Breast epithelium (tissue), 4 donors: ENCODE data around the gene CCND1. TPM values are rescaled to one million over a fixed set of nuclear protein-coding genes. Genes with fewer than 3 reads are reported as not detected.
"Not testable (repeated sequence)": the region's sequence is repeated elsewhere in the genome, so short reads cannot be mapped to it uniquely, and the experiment has no call there.

Experiments
- DNase-seq, 2 donors: peaks; one replicate each; pipeline ENCODE4 v3.0.0-alpha.2; 2019; ENCODE audit warnings: low spot score in 2 of 2
- H3K27ac ChIP-seq, 2 donors: fragments of 200-600 bp; sonication (generic) in 1 of 2; one replicate each; pipeline ENCODE4 v1.5.1; 2016 to 2019; ENCODE audit warnings: mild to moderate bottlenecking in 1 of 2
- H3K27me3 ChIP-seq, 2 donors: fragments of 200-600 bp; sonication (generic) in 1 of 2; one replicate each; pipeline versions ENCODE4 v1.5.1 to v1.6.0; 2017 to 2019; ENCODE audit warnings: control low read depth in 1 of 2, mild to moderate bottlenecking in 1 of 2
- H3K36me3 ChIP-seq: fragments of 200-600 bp; one replicate; pipeline ENCODE4 v1.5.1; 2019
- H3K4me1 ChIP-seq, 2 donors: fragments of 200-600 bp; sonication (generic); one replicate each; pipeline ENCODE4 v1.5.1; 2016 to 2019; ENCODE audit warnings: control low read depth in 1 of 2
- H3K4me3 ChIP-seq, 3 donors: fragments of 200-600 bp; sonication (generic); 1 replicate in 2 of 3; 2 replicates in 1 of 3; pipeline ENCODE4 v1.5.1; 2016 to 2019; ENCODE audit warnings: mild to moderate bottlenecking in 3 of 3, moderate library complexity in 2 of 3
- H3K9me3 ChIP-seq, 2 donors: fragments of 200-600 bp; sonication (generic) in 1 of 2; one replicate each; pipeline ENCODE4 v1.5.1; 2016 to 2019; ENCODE audit warnings: control low read depth in 1 of 2
- CTCF ChIP-seq, 3 donors: fragments of 450-650 bp; IDR thresholded peaks; one replicate each; pipeline ENCODE4 v1.5.1; 2016 to 2017; ENCODE audit warnings: antibody characterized with exemption in 3 of 3, mild to moderate bottlenecking in 3 of 3, moderate library complexity in 3 of 3
- POLR2A ChIP-seq: fragments of 450-650 bp; IDR thresholded peaks from one replicate; pipeline ENCODE4 v1.6.1; 2016; ENCODE audit warnings: antibody characterized with exemption, mild to moderate bottlenecking, moderate library complexity
- POLR2AphosphoS5 ChIP-seq, 3 donors: sonication (generic); formaldehyde crosslinking; IDR thresholded peaks; one replicate each; pipeline ENCODE4 v1.6.1; 2017; ENCODE audit warnings: antibody characterized with exemption in 3 of 3
- intact Hi-C: fragments of 100-400 bp; cut with DNase I; formaldehyde crosslinking; loops from one replicate; pipeline ENCODE4 v1.15.1; 2023; ENCODE audit warnings: low total_unique reads
- total RNA-seq, 3 donors: library from RNA; depleted of rRNA; stranded (reverse); fragments of >200 nt; gene quantifications; one replicate each; pipeline ENCODE4 v1.1.0, GENCODE V29; 2016

Gene CCND1
- total RNA-seq, 3 donors from 2014 or later: 42.3 to 199 (median 99.0) TPM

GRCh38 chr11:69686856-69687255 lies 45.9 kb downstream of the CCND1 start:
- Histone ChIP-seq H3K27me3 (no peaks in the 10 kb centered on the region), H3K4me1 (no peaks in the 10 kb centered on the region), H3K36me3 (no peaks in the 10 kb centered on the region), H3K27ac (no peak overlapping the region), H3K9me3 (peaks cover 0 to under 1% of the 10 kb centered on the region in 2 donors), H3K4me3 (no peak overlapping the region)
- DNase-seq: no peak
- intact Hi-C loops: no loop called here
- no peak for TF ChIP-seq POLR2A
- no peak for TF ChIP-seq CTCF (IDR thresholded peaks at IDR 0.05)
- TF ChIP-seq POLR2AphosphoS5 (IDR thresholded peaks at IDR 0.05): no peak

- H3K9me3 ChIP-seq, DNase-seq, H3K36me3 ChIP-seq, intact Hi-C loops, H3K27me3 ChIP-seq, H3K4me1 ChIP-seq, H3K27ac ChIP-seq, H3K4me3 ChIP-seq: not testable (repeated sequence)
Measured at GRCh38 chr11:69687969-69688771, 47.2 kb downstream of the CCND1 start.

GRCh38 chr11:69689484-69690319 lies 48.7 kb downstream of the CCND1 start:
- intact Hi-C loops: no loop called here
- Histone ChIP-seq H3K36me3 (no peaks in the 10 kb centered on the region), H3K9me3 (peaks cover 0 to 4% of the 10 kb centered on the region in 2 donors), H3K4me3 (no peak overlapping the region), H3K27ac (no peak overlapping the region), H3K27me3 (no peaks in the 10 kb centered on the region), H3K4me1 (no peaks in the 10 kb centered on the region)
- DNase-seq: no peak
- TF ChIP-seq POLR2A: no peak
- no peak for TF ChIP-seq CTCF (IDR thresholded peaks at IDR 0.05)
- TF ChIP-seq POLR2AphosphoS5 (IDR thresholded peaks at IDR 0.05): no peak

GRCh38 chr11:69691463-69691862 lies 50.5 kb downstream of the CCND1 start:
- TF ChIP-seq POLR2A (no peak), POLR2AphosphoS5 (IDR thresholded peaks at IDR 0.05) (no peak), CTCF (IDR thresholded peaks at IDR 0.05) (no peak)
- no peaks in the 10 kb centered on the region for H3K36me3 ChIP-seq
- no peak for DNase-seq
- H3K4me1 ChIP-seq: no peaks in the 10 kb centered on the region
- no peaks in the 10 kb centered on the region for H3K27me3 ChIP-seq
- no peak overlapping the region for H3K4me3 ChIP-seq
- no peak overlapping the region for H3K27ac ChIP-seq
- intact Hi-C loops: no loop called here
- peaks cover 0 to 4% of the 10 kb centered on the region in 2 donors for H3K9me3 ChIP-seq

GRCh38 chr11:69692422-69692821 lies 51.5 kb downstream of the CCND1 start:
- peaks cover 0 to 5% of the 10 kb centered on the region in 2 donors for H3K27me3 ChIP-seq
- intact Hi-C loops: no loop called here

More at GRCh38 chr11:69692422-69692821, 51.5 kb downstream of the CCND1 start:
- Histone ChIP-seq H3K27ac (no peak overlapping the region), H3K9me3 (peaks cover 0 to 4% of the 10 kb centered on the region in 2 donors), H3K4me1 (no peaks in the 10 kb centered on the region), H3K36me3 (no peaks in the 10 kb centered on the region), H3K4me3 (no peak overlapping the region)
- DNase-seq: no peak
- TF ChIP-seq CTCF (IDR thresholded peaks at IDR 0.05) (no peak), POLR2AphosphoS5 (IDR thresholded peaks at IDR 0.05) (no peak), POLR2A (no peak)
